ENCODE results near the gene HOXC6. TPM values are rescaled to one million over a fixed set of nuclear protein-coding genes. Genes with fewer than 3 reads are reported as not detected.

The HOXC6 gene
- total and polyA plus RNA-seq, 10 of the 15 experiments (the other 5 are each of a cell fraction or from before 2014, with no cell fraction given), result 0.02 to 0.55 (median 0.45) TPM; not detected in 4

GRCh38 chr12:54005531-54005852 is 22.7 kb upstream of the HOXC6 start:
- in situ Hi-C loops (cut with MboI), result no loop called here
- RAD21 ChIA-PET (ENCODE audit: unreplicated experiment), result interaction anchor here (0.6 to 4.5 kb wide), 17 partner anchors 12 to 211 kb away, joined by 3 to 38 read pairs (median 8); partner anchors contain the start of genes HOXC5, HOXC6 and SMUG1

More at GRCh38 chr12:54005531-54005852, 22.7 kb upstream of the HOXC6 start:
- ATAC-seq, result no peak
- intact Hi-C loops (cut with micrococcal nuclease; ENCODE audit: unreplicated experiment), result loop anchor here (10.0 kb wide), 1 partner anchor 369 kb away; no protein-coding TSS in a partner anchor
- 6% methylated on average over 26 of the region's 26 CpGs for WGBS (ENCODE audit: insufficient coverage, insufficient replicate concordance, low lambda C conversion rate, missing lambda C conversion rate)
- H3K27me3 ChIP-seq (replicated peaks in 1 of 2; ENCODE audit: control insufficient read depth in 2 of 2, insufficient read depth in 2 of 2, low read length in 1 of 2), result peaks cover 33 to 36% of the 10 kb centered on the region in 2 experiments
- H3K36me3 ChIP-seq (ENCODE audit: control insufficient read depth in 2 of 2, insufficient read depth in 2 of 2, low read length in 1 of 2), result no peaks in the 10 kb centered on the region
- no TSS peak for BruUV-seq (replicated peaks)
- H4K20me1 ChIP-seq (ENCODE audit: control insufficient read depth, insufficient read depth), result no peaks in the 10 kb centered on the region
- CTCF ChIA-PET, result interaction anchor here (0.6 to 6.1 kb wide), 21 partner anchors 10 to 386 kb away, joined by 3 to 105 read pairs (median 6); partner anchors contain the start of genes HOXC10, HOXC5, HOXC6 and SMUG1
- H3K79me2 ChIP-seq (ENCODE audit: control insufficient read depth, insufficient read depth, low read length), result no peaks in the 10 kb centered on the region
- no peak overlapping the region for H3K27ac ChIP-seq (ENCODE audit: control insufficient read depth, insufficient read depth)
- no peak overlapping the region for H3K4me2 ChIP-seq (ENCODE audit: control insufficient read depth, insufficient read depth)
- no peak for TF ChIP-seq MYB (IDR thresholded peaks at IDR 0.05; ENCODE audit: borderline replicate concordance, low read depth, low read length)
- peak; percentile 43 for TF ChIP-seq SUZ12 (IDR thresholded peaks at IDR 0.05; ENCODE audit: unreplicated experiment)
- no peak for TF ChIP-seq CTCF (IDR thresholded peaks at IDR 0.05 in 2 of 3, conservative IDR thresholded peaks at IDR 0.05 in 1 of 3; ENCODE audit: control insufficient read depth in 2 of 3, extremely low read depth in 1 of 3, insufficient read depth in 1 of 3, low read depth in 3 of 3, low read length in 3 of 3)
- no peak for TF ChIP-seq KAT2A (conservative IDR thresholded peaks at IDR 0.05; ENCODE audit: control insufficient read depth, low read depth, low read length)
- TF ChIP-seq SIX5 (IDR thresholded peaks at IDR 0.05; ENCODE audit: low read depth, low read length, severe bottlenecking), result no peak
- H3K9me3 ChIP-seq (replicated peaks; ENCODE audit: control insufficient read depth, insufficient read depth, low read length), result no peaks in the 10 kb centered on the region
- no peak overlapping the region for H2AFZ ChIP-seq (ENCODE audit: control insufficient read depth, low read depth, low read length)
- no peak for FAIRE-seq
- SMC1A ChIA-PET (ENCODE audit: uncharacterized antibody, unreplicated experiment), result interaction anchor here (0.6 to 3.4 kb wide), 13 partner anchors 12 to 211 kb away, joined by 3 to 37 read pairs (median 7); partner anchors contain the start of genes HOXC5 and SMUG1
- H3K9ac ChIP-seq (ENCODE audit: control insufficient read depth, insufficient read depth, low read length), result no peak overlapping the region
- POLR2A ChIA-PET, result interaction anchor here (1.6 to 2.4 kb wide), 2 partner anchors 12 to 19 kb away, joined by 3 to 9 read pairs; no protein-coding TSS in a partner anchor
- no peak for DNase-seq (ENCODE audit: low read depth, low spot score)
- H3K4me3 ChIP-seq, result no peak overlapping the region
- H3K4me1 ChIP-seq (ENCODE audit: control insufficient read depth, insufficient read depth, low read length), result peaks cover 6% of the 10 kb centered on the region

Data from GM12878 (cell line).